Keratinocyte (primary cell): ENCODE measurements around the gene AHNAK. TPM values are rescaled to one million over a fixed set of nuclear protein-coding genes. Genes with fewer than 3 reads are reported as not detected.

Experiments used
- DNase-seq: peaks from one replicate; pipeline ENCODE4 v3.0.0-alpha.2; 2011; ENCODE audit warnings: low read depth, missing footprints, low spot score
- FAIRE-seq: peaks from 2 replicates; lab custom pipeline; 2011; peaks lifted over from hg19 to GRCh38; lab: Jason Lieb, UNC
- H2AFZ ChIP-seq: 2 replicates; pipeline ENCODE4 v1.6.0; 2012; ENCODE audit warnings: low read length, control low read depth, inconsistent platforms; ENCODE audit not compliant: control insufficient read depth
- H3K27ac ChIP-seq: 2 replicates; pipeline ENCODE4 v1.5.1; 2011; ENCODE audit warnings: low read length; ENCODE audit not compliant: control insufficient read depth, insufficient read depth
- H3K27me3 ChIP-seq: 3 replicates; pipeline ENCODE4 v1.6.0; 2011; ENCODE audit warnings: low read length; ENCODE audit not compliant: control insufficient read depth, insufficient read depth; ENCODE audit errors: extremely low read depth
- H3K36me3 ChIP-seq, 2 experiments: 2 replicates in 1 of 2; 3 replicates in 1 of 2; pipeline ENCODE4 v1.5.1; 2011; ENCODE audit warnings: low read length in 2 of 2, mild to moderate bottlenecking in 1 of 2; ENCODE audit not compliant: control insufficient read depth in 2 of 2, insufficient read depth in 2 of 2; ENCODE audit errors: extremely low read depth in 1 of 2
- H3K4me1 ChIP-seq: 3 replicates; pipeline ENCODE4 v1.5.1; 2011; ENCODE audit warnings: low read length; ENCODE audit not compliant: control insufficient read depth, insufficient read depth; ENCODE audit errors: extremely low read depth
- H3K4me2 ChIP-seq: 3 replicates; pipeline ENCODE4 v1.6.0; 2011; ENCODE audit warnings: low read depth, low read length; ENCODE audit not compliant: control insufficient read depth, insufficient read depth; ENCODE audit errors: extremely low read depth
- H3K4me3 ChIP-seq, 3 experiments: fragments of 200-600 bp in 1 of 3; sonication (generic) in 1 of 3; 2 replicates in 2 of 3; 3 replicates in 1 of 3; pipeline ENCODE4 v1.5.1; 2011 to 2016; ENCODE audit warnings: low read length in 3 of 3, mild to moderate bottlenecking in 3 of 3, control low read depth in 2 of 3, inconsistent platforms in 1 of 3, low read depth in 1 of 3, mixed read lengths in 1 of 3, mixed run types in 1 of 3, moderate library complexity in 1 of 3; ENCODE audit not compliant: control insufficient read depth in 2 of 3, insufficient read depth in 2 of 3; ENCODE audit errors: extremely low read depth in 1 of 3
- H3K79me2 ChIP-seq: 2 replicates; pipeline ENCODE4 v1.6.0; 2012; ENCODE audit warnings: low read length; ENCODE audit not compliant: control insufficient read depth, insufficient read depth
- H3K9ac ChIP-seq: 3 replicates; pipeline ENCODE4 v1.6.0; 2011; ENCODE audit warnings: low read length; ENCODE audit not compliant: control insufficient read depth, insufficient read depth; ENCODE audit errors: extremely low read depth
- H3K9me1 ChIP-seq: 3 replicates; pipeline ENCODE4 v1.6.0; 2011; ENCODE audit warnings: low read length; ENCODE audit not compliant: control insufficient read depth, insufficient read depth; ENCODE audit errors: extremely low read depth
- H3K9me3 ChIP-seq: 2 replicates; pipeline ENCODE4 v1.5.1; 2012; ENCODE audit warnings: low read depth, low read length; ENCODE audit not compliant: control insufficient read depth
- H4K20me1 ChIP-seq: 3 replicates; pipeline ENCODE4 v1.6.0; 2011; ENCODE audit warnings: low read length; ENCODE audit not compliant: control insufficient read depth, insufficient read depth; ENCODE audit errors: extremely low read depth
- EZH2 ChIP-seq: IDR thresholded peaks from one replicate; pipeline ENCODE4 v1.6.1; 2012; ENCODE audit warnings: inconsistent platforms, mild to moderate bottlenecking, low read length, moderate library complexity
- dilution Hi-C: fragments of 300-500 bp; cut with MboI; formaldehyde crosslinking; loops from one replicate; pipeline ENCODE4 v1.7.0; 2020; ENCODE audit warnings: low sequenced_read_pairs; ENCODE audit not compliant: extremely low pct_ligation_motif_present
- polyA plus RNA-seq, 5 experiments: library from polyadenylated mRNA; depleted of rRNA in 3 of 5; stranded (reverse) in 3 of 5; stranded (forward) in 1 of 5; unstranded in 1 of 5; fragments of >200 nt; gene quantifications; 1 replicate in 1 of 5; 2 replicates in 3 of 5; 3 replicates in 1 of 5; pipeline versions ENCODE4 v1.2.1 to v1.2.3, GENCODE V29; 2011 to 2012; ENCODE audit warnings: missing spikeins in 2 of 5, low read depth in 1 of 5, low replicate concordance in 1 of 5
- TF ChIP-seq, protein P1 (sequence below), 3 experiments: IDR thresholded peaks in 1 of 3; conservative IDR thresholded peaks in 1 of 3; optimal IDR thresholded peaks in 1 of 3; 2 replicates in 2 of 3; 3 replicates in 1 of 3; pipeline versions ENCODE3 to v1.5.1; 2011; ENCODE audit warnings: low read length in 3 of 3, mild to moderate bottlenecking in 3 of 3, moderate library complexity in 2 of 3, control low read depth in 1 of 3, inconsistent platforms in 1 of 3; ENCODE audit not compliant: insufficient read depth in 2 of 3; ENCODE audit errors: extremely low read depth in 1 of 3

Gene AHNAK
- polyA plus RNA-seq, 1 donor (not counting 4 experiments of a cell fraction or from before 2014, with no cell fraction given): 220 TPM

DNA sequence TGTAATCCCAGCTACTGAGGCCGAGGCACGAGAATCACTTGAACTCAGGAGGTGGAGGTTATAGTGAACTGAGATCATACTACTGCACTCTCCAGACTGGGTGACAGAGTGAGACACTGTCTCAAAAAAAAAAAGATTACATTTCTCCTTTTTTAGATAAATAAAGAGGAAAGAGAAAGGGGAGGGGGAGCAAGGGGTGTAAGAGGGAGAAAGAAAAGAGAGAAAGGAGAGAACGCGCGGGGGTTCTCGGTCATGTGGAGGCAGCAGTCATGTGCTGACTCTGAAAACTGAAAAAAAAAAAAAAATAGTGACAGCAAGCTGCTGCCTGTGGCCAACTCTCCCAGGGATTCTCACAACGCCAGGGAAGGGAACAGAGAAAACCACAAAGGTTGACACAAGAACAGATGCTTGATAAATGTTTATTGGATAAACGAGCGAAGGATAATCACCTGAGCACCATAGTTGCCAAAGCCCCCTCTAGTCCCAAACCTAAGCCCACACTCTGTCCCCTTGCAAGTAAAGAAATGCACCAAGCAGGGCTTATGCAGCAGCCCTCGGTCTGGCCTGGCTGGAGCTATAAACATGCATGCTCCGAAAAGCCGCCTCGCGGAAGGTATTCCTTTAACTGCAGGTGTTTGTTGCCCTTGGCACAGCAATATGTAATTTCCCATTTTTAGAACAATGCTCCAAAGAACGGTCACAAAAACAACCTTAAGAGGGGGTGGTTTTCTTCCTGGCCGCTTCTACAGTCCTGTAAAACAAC is 113.3 kb downstream of the AHNAK start:
- no peak overlapping the region for H3K9ac ChIP-seq
- no peaks in the 10 kb centered on the region for H3K9me3 ChIP-seq
- H3K4me1 ChIP-seq: peaks cover 6% of the 10 kb centered on the region
- DNase-seq (no peak), FAIRE-seq (no peak)
- H2AFZ ChIP-seq: no peak overlapping the region
- no peak overlapping the region for H3K27ac ChIP-seq
- no peaks in the 10 kb centered on the region for H3K79me2 ChIP-seq
- no peaks in the 10 kb centered on the region for H3K27me3 ChIP-seq
- no peak overlapping the region for H3K4me3 ChIP-seq
- TF ChIP-seq EZH2: no peak
- TF ChIP-seq, protein P1, sequence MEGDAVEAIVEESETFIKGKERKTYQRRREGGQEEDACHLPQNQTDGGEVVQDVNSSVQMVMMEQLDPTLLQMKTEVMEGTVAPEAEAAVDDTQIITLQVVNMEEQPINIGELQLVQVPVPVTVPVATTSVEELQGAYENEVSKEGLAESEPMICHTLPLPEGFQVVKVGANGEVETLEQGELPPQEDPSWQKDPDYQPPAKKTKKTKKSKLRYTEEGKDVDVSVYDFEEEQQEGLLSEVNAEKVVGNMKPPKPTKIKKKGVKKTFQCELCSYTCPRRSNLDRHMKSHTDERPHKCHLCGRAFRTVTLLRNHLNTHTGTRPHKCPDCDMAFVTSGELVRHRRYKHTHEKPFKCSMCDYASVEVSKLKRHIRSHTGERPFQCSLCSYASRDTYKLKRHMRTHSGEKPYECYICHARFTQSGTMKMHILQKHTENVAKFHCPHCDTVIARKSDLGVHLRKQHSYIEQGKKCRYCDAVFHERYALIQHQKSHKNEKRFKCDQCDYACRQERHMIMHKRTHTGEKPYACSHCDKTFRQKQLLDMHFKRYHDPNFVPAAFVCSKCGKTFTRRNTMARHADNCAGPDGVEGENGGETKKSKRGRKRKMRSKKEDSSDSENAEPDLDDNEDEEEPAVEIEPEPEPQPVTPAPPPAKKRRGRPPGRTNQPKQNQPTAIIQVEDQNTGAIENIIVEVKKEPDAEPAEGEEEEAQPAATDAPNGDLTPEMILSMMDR (optimal IDR thresholded peaks at IDR 0.05 in 1 of 3, IDR thresholded peaks at IDR 0.05 in 1 of 3, conservative IDR thresholded peaks at IDR 0.05 in 1 of 3; ENCODE audit: extremely low read depth in 1 of 3, insufficient read depth in 2 of 3, low read length in 3 of 3): no peak
- no peaks in the 10 kb centered on the region for H3K36me3 ChIP-seq
- dilution Hi-C loops: no loop called here
- no peak overlapping the region for H3K4me2 ChIP-seq
- H3K9me1 ChIP-seq: peaks cover 4% of the 10 kb centered on the region
- no peaks in the 10 kb centered on the region for H4K20me1 ChIP-seq

DNA sequence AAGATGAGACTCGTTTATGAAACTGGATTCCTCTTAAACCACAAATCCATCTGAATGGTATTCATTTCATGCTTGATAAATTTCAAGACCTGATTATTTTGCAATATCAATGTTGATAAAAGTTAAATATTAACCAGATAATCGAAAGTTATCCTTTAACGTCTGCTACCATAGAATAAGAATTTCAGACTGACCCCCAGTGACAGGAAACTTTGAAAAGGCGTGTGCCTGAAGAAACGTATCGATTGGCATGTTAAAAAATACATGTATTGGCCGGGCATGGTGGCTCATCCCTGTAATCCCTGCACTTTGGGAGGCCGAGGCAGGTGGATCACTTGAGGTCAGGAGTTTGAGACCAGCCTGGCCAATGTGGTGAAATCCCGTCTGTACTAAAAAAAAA is 113.9 kb downstream of the AHNAK start:
- Histone ChIP-seq H2AFZ (no peak overlapping the region), H3K4me1 (peaks cover 9% of the 10 kb centered on the region), H3K27me3 (no peaks in the 10 kb centered on the region), H3K27ac (no peak overlapping the region), H3K9me3 (no peaks in the 10 kb centered on the region), H3K4me2 (no peak overlapping the region), H3K36me3 (no peaks in the 10 kb centered on the region), H4K20me1 (no peaks in the 10 kb centered on the region), H3K9me1 (peaks cover 4% of the 10 kb centered on the region), H3K4me3 (no peak overlapping the region), H3K9ac (no peak overlapping the region), H3K79me2 (no peaks in the 10 kb centered on the region)
- DNase-seq (no peak), FAIRE-seq (no peak)
- dilution Hi-C loops: no loop called here
- TF ChIP-seq, protein P1 (optimal IDR thresholded peaks at IDR 0.05 in 1 of 3, IDR thresholded peaks at IDR 0.05 in 1 of 3, conservative IDR thresholded peaks at IDR 0.05 in 1 of 3; ENCODE audit: extremely low read depth in 1 of 3, insufficient read depth in 2 of 3, low read length in 3 of 3): no peak
- TF ChIP-seq EZH2: no peak
